Astrocyte (in vitro differentiated cells and primary cell): ENCODE data around the gene CDK8. TPM values are rescaled to one million over a fixed set of nuclear protein-coding genes. Genes with fewer than 3 reads are reported as not detected.

ENCODE experiments used
- DNase-seq: peaks from one replicate; pipeline ENCODE4 v3.0.0-alpha.2; 2010; ENCODE audit warnings: low read depth
- FAIRE-seq: peaks from 2 replicates; lab custom pipeline; 2011; peaks lifted over from hg19 to GRCh38; lab: Jason Lieb, UNC
- H2AFZ ChIP-seq: 2 replicates; pipeline ENCODE4 v1.6.0; 2012; ENCODE audit warnings: low read depth, low read length, inconsistent platforms
- H3K27ac ChIP-seq: 2 replicates; pipeline ENCODE4 v1.5.1; 2011; ENCODE audit warnings: low read depth, low read length, inconsistent platforms
- H3K27me3 ChIP-seq: 2 replicates; pipeline ENCODE4 v1.6.0; 2011; ENCODE audit warnings: low read length, inconsistent platforms; ENCODE audit not compliant: insufficient read depth
- H3K36me3 ChIP-seq: 2 replicates; pipeline ENCODE4 v1.5.1; 2011; ENCODE audit warnings: low read length, inconsistent platforms; ENCODE audit not compliant: insufficient read depth
- H3K4me1 ChIP-seq: 2 replicates; pipeline ENCODE4 v1.5.1; 2011; ENCODE audit warnings: low read length, inconsistent platforms; ENCODE audit not compliant: insufficient read depth
- H3K4me2 ChIP-seq: 2 replicates; pipeline ENCODE4 v1.6.0; 2012; ENCODE audit warnings: low read length, inconsistent platforms
- H3K4me3 ChIP-seq: 2 replicates; pipeline ENCODE4 v1.5.1; 2011; ENCODE audit warnings: low read depth, mild to moderate bottlenecking, low read length, inconsistent platforms; ENCODE audit not compliant: insufficient read depth
- H3K79me2 ChIP-seq: 2 replicates; pipeline ENCODE4 v1.6.0; 2012; ENCODE audit warnings: mild to moderate bottlenecking, low read length, inconsistent platforms; ENCODE audit not compliant: insufficient read depth
- H3K9ac ChIP-seq: 2 replicates; pipeline ENCODE4 v1.6.0; 2012; ENCODE audit warnings: mild to moderate bottlenecking, low read length, inconsistent platforms
- H3K9me3 ChIP-seq: 2 replicates; pipeline ENCODE4 v1.5.1; 2012; ENCODE audit warnings: low read depth, mild to moderate bottlenecking, low read length, inconsistent platforms; ENCODE audit not compliant: insufficient read depth
- H4K20me1 ChIP-seq: 2 replicates; pipeline ENCODE4 v1.6.0; 2012; ENCODE audit warnings: low read length, inconsistent platforms; ENCODE audit not compliant: insufficient read depth
- H3K27ac Mint-ChIP-seq: one replicate; pipeline ENCODE4 v1.8.0; 2021; ENCODE audit warnings: mild to moderate bottlenecking, mixed read lengths; ENCODE audit not compliant: unreplicated experiment
- H3K27me3 Mint-ChIP-seq: one replicate; pipeline ENCODE4 v1.8.0; 2021; ENCODE audit warnings: low read depth, mixed read lengths; ENCODE audit not compliant: unreplicated experiment
- H3K36me3 Mint-ChIP-seq: one replicate; pipeline ENCODE4 v1.8.0; 2021; ENCODE audit warnings: low read depth, mixed read lengths; ENCODE audit not compliant: unreplicated experiment
- H3K4me1 Mint-ChIP-seq: one replicate; pipeline ENCODE4 v1.8.0; 2021; ENCODE audit warnings: low read depth, mixed read lengths; ENCODE audit not compliant: unreplicated experiment
- H3K4me3 Mint-ChIP-seq: one replicate; pipeline ENCODE4 v1.8.0; 2021; ENCODE audit warnings: mild to moderate bottlenecking, moderate library complexity, mixed read lengths; ENCODE audit not compliant: unreplicated experiment
- H3K9me3 Mint-ChIP-seq: one replicate; pipeline ENCODE4 v1.8.0; 2021; ENCODE audit warnings: mild to moderate bottlenecking, mixed read lengths; ENCODE audit not compliant: unreplicated experiment
- EZH2 ChIP-seq: IDR thresholded peaks from 2 replicates; pipeline ENCODE4 v1.6.1; 2012; ENCODE audit warnings: mild to moderate bottlenecking, low read length, inconsistent platforms; ENCODE audit not compliant: insufficient read depth
- total RNA-seq: library from RNA; stranded (reverse); gene quantifications from 2 replicates; pipeline ENCODE4 v1.2.1, GENCODE V29; 2021
- TF ChIP-seq, protein P1 (sequence below): IDR thresholded peaks from 2 replicates; pipeline ENCODE4 v1.5.1; 2011; ENCODE audit warnings: low read depth, mild to moderate bottlenecking, inconsistent platforms, low read length, moderate library complexity; ENCODE audit not compliant: insufficient read depth

CDK8 gene
- total RNA-seq, 1 donor from 2014 or later, result 32.4 TPM

DNA sequence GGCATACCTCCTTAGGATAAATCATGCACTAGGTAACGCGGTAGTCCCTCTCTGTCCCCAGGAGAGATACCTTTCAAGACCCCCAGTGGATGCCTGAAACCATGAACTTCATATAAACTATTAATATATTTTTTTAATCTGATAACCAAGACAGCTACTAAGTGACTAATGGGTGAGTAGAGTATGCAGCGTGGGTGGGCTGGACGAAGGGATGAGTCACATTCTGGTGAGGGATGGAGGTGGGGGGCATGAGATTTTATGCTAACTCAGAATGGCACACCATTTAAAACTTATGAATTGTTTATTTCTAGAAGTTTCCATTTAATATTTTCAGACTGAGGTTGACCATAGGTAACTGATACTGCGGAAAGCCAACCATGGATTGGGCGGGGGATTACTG is 46.2 kb downstream of the CDK8 start:
- no peaks in the 10 kb centered on the region for H3K36me3 Mint-ChIP-seq
- peaks cover 24% of the 10 kb centered on the region for H3K4me1 Mint-ChIP-seq
- no peak for FAIRE-seq
- peaks cover 19% of the 10 kb centered on the region for H3K4me1 ChIP-seq
- peak overlapping the region; percentile 79 for H3K27ac ChIP-seq
- H3K27ac Mint-ChIP-seq, result peak overlapping the region; percentile 79
- DNase-seq, result peak; percentile 86
- H3K79me2 ChIP-seq, result peaks cover 77% of the 10 kb centered on the region
- no peaks in the 10 kb centered on the region for H3K9me3 Mint-ChIP-seq
- H3K4me2 ChIP-seq, result peak overlapping the region; percentile 70
- no peak overlapping the region for H2AFZ ChIP-seq
- H3K4me3 Mint-ChIP-seq, result no peak overlapping the region
- H3K36me3 ChIP-seq, result no peaks in the 10 kb centered on the region
- H3K9ac ChIP-seq, result peak overlapping the region; percentile 7
- H3K9me3 ChIP-seq, result no peaks in the 10 kb centered on the region
- no peaks in the 10 kb centered on the region for H3K27me3 ChIP-seq
- H3K27me3 Mint-ChIP-seq, result no peaks in the 10 kb centered on the region
- H4K20me1 ChIP-seq, result peaks cover 25% of the 10 kb centered on the region
- no peak overlapping the region for H3K4me3 ChIP-seq
- no peak for TF ChIP-seq EZH2
- TF ChIP-seq, protein P1, sequence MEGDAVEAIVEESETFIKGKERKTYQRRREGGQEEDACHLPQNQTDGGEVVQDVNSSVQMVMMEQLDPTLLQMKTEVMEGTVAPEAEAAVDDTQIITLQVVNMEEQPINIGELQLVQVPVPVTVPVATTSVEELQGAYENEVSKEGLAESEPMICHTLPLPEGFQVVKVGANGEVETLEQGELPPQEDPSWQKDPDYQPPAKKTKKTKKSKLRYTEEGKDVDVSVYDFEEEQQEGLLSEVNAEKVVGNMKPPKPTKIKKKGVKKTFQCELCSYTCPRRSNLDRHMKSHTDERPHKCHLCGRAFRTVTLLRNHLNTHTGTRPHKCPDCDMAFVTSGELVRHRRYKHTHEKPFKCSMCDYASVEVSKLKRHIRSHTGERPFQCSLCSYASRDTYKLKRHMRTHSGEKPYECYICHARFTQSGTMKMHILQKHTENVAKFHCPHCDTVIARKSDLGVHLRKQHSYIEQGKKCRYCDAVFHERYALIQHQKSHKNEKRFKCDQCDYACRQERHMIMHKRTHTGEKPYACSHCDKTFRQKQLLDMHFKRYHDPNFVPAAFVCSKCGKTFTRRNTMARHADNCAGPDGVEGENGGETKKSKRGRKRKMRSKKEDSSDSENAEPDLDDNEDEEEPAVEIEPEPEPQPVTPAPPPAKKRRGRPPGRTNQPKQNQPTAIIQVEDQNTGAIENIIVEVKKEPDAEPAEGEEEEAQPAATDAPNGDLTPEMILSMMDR, result no peak

DNA sequence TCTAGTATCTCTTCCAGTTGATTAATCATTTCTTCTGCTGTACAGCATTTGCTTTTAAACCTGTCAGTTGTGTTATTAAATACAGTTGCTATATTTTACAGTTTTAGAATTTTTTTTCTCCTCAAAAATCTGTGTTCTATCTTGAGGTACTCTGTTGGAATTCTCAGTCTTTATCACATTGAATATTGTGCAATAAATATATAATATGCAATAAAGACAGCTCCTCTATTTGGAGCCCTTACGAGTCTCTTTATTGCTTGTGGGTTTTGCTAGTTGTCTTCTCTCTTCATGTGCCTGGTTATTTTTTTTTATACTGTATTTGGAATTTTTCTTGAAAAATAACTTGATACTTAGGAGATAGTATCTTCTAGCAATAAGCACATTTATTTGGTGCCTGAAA is 51.7 kb downstream of the CDK8 start:
- no peak for FAIRE-seq
- no peak overlapping the region for H2AFZ ChIP-seq
- no peak overlapping the region for H3K27ac Mint-ChIP-seq

DNA sequence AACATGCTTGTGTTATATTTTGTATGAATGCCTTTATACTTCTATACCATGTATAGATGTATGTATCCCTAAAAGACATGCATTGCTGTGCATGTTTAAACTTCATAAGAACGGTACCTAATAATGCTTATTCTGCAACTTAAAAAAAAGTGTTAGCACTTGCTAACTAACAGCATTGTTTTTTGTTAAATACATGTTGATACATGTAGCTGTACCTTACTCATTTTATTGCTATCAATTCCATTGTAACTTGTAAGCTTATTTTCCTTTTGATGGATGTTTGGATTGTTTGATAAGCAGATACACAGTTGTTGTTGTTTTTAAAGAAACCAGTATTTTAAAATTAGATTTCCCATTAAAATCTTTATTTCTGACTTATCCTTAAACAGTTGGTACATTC is 53.8 kb downstream of the CDK8 start:
- Histone ChIP-seq H3K9ac (no peak overlapping the region), H3K4me2 (no peak overlapping the region), H3K4me1 (no peaks in the 10 kb centered on the region), H3K27ac (no peak overlapping the region), H3K27me3 (no peaks in the 10 kb centered on the region), H3K36me3 (no peaks in the 10 kb centered on the region), H3K9me3 (no peaks in the 10 kb centered on the region), H2AFZ (no peak overlapping the region), H4K20me1 (peaks cover 28% of the 10 kb centered on the region), H3K4me3 (no peak overlapping the region), H3K79me2 (peaks cover 76% of the 10 kb centered on the region)
- no peak overlapping the region for H3K4me3 Mint-ChIP-seq
- H3K27me3 Mint-ChIP-seq, result no peaks in the 10 kb centered on the region
- H3K9me3 Mint-ChIP-seq, result no peaks in the 10 kb centered on the region
- DNase-seq, result no peak
- no peak overlapping the region for H3K27ac Mint-ChIP-seq
- FAIRE-seq, result no peak
- peaks cover 3% of the 10 kb centered on the region for H3K36me3 Mint-ChIP-seq
- no peak for TF ChIP-seq EZH2
- TF ChIP-seq, protein P1, result no peak
- H3K4me1 Mint-ChIP-seq, result peaks cover 2% of the 10 kb centered on the region

More for the DNA sequence above, 51.7 kb downstream of the CDK8 start:
- H3K4me3 ChIP-seq, result no peak overlapping the region
- H3K9me3 Mint-ChIP-seq, result no peaks in the 10 kb centered on the region
- H3K36me3 Mint-ChIP-seq, result no peaks in the 10 kb centered on the region
- peaks cover 4% of the 10 kb centered on the region for H3K4me1 ChIP-seq
- TF ChIP-seq, protein P1, result no peak
- no peak for DNase-seq
- H3K9ac ChIP-seq, result no peak overlapping the region
- no peaks in the 10 kb centered on the region for H3K9me3 ChIP-seq
- no peaks in the 10 kb centered on the region for H3K36me3 ChIP-seq
- H3K27me3 ChIP-seq, result no peaks in the 10 kb centered on the region
- no peaks in the 10 kb centered on the region for H3K27me3 Mint-ChIP-seq
- peaks cover 80% of the 10 kb centered on the region for H3K79me2 ChIP-seq
- peaks cover 24% of the 10 kb centered on the region for H4K20me1 ChIP-seq
- no peak overlapping the region for H3K27ac ChIP-seq
- H3K4me3 Mint-ChIP-seq, result no peak overlapping the region
- H3K4me1 Mint-ChIP-seq, result peaks cover 14% of the 10 kb centered on the region
- H3K4me2 ChIP-seq, result no peak overlapping the region
